ENCODE measurements around the gene MGAT5. TPM values are rescaled to one million over a fixed set of nuclear protein-coding genes. Genes with fewer than 3 reads are reported as not detected.

MGAT5 gene
- polyA plus RNA-seq, 1 donor: 19.0 TPM

- 100% methylated on average over 1 of the region's 1 CpG for WGBS (ENCODE audit: insufficient coverage, low lambda C conversion rate)
- Histone ChIP-seq H3K27ac (ENCODE audit: low read length) (no peak overlapping the region), H3K9me3 (ENCODE audit: control insufficient read depth, low read depth, low read length) (no peaks in the 10 kb centered on the region)
Observed at GRCh38 chr2:134217924-134218323, 35.9 kb upstream of the MGAT5 start.

GRCh38 chr2:134218414-134218813 is 35.5 kb upstream of the MGAT5 start:
- WGBS (ENCODE audit: insufficient coverage, low lambda C conversion rate): no CpG with 5 or more reads among the region's 3 CpGs
- H3K27ac ChIP-seq (ENCODE audit: low read length): no peak overlapping the region
- H3K36me3 ChIP-seq (ENCODE audit: control insufficient read depth, insufficient read depth, low read length): no peaks in the 10 kb centered on the region
- DNase-seq: no peak
- H3K4me3 ChIP-seq (ENCODE audit: low read length): no peak overlapping the region
- H3K9me3 ChIP-seq (ENCODE audit: control insufficient read depth, low read depth, low read length): no peaks in the 10 kb centered on the region
- no peaks in the 10 kb centered on the region for H3K27me3 ChIP-seq (ENCODE audit: control insufficient read depth, insufficient read depth, low read length)
- peaks cover 6% of the 10 kb centered on the region for H3K4me1 ChIP-seq (ENCODE audit: control insufficient read depth, insufficient read depth, low read length)

More at GRCh38 chr2:134217924-134218323, 35.9 kb upstream of the MGAT5 start:
- H3K36me3 ChIP-seq (ENCODE audit: control insufficient read depth, insufficient read depth, low read length): no peaks in the 10 kb centered on the region
- H3K27me3 ChIP-seq (ENCODE audit: control insufficient read depth, insufficient read depth, low read length): no peaks in the 10 kb centered on the region
- H3K4me3 ChIP-seq (ENCODE audit: low read length): no peak overlapping the region
- no peak for DNase-seq
- H3K4me1 ChIP-seq (ENCODE audit: control insufficient read depth, insufficient read depth, low read length): peaks cover 6% of the 10 kb centered on the region

GRCh38 chr2:134218930-134219658 is 34.8 kb upstream of the MGAT5 start:
- Histone ChIP-seq H3K36me3 (ENCODE audit: control insufficient read depth, insufficient read depth, low read length) (no peaks in the 10 kb centered on the region), H3K4me1 (ENCODE audit: control insufficient read depth, insufficient read depth, low read length) (peaks cover 6% of the 10 kb centered on the region), H3K27me3 (ENCODE audit: control insufficient read depth, insufficient read depth, low read length) (no peaks in the 10 kb centered on the region), H3K4me3 (ENCODE audit: low read length) (no peak overlapping the region), H3K9me3 (ENCODE audit: control insufficient read depth, low read depth, low read length) (no peaks in the 10 kb centered on the region), H3K27ac (ENCODE audit: low read length) (peak overlapping the region; percentile 47)
- WGBS (ENCODE audit: insufficient coverage, low lambda C conversion rate): 80% methylated on average over 1 of the region's 9 CpGs
- peak; percentile 33 to 76 for DNase-seq

- Histone ChIP-seq H3K27me3 (ENCODE audit: control insufficient read depth, insufficient read depth, low read length) (no peaks in the 10 kb centered on the region), H3K4me1 (ENCODE audit: control insufficient read depth, insufficient read depth, low read length) (peaks cover 6% of the 10 kb centered on the region), H3K27ac (ENCODE audit: low read length) (no peak overlapping the region), H3K36me3 (ENCODE audit: control insufficient read depth, insufficient read depth, low read length) (no peaks in the 10 kb centered on the region), H3K4me3 (ENCODE audit: low read length) (no peak overlapping the region), H3K9me3 (ENCODE audit: control insufficient read depth, low read depth, low read length) (no peaks in the 10 kb centered on the region)
- whole genome bisulfite sequencing (ENCODE audit: insufficient coverage, low lambda C conversion rate): 90% methylated on average over 6 of the region's 7 CpGs
- DNase-seq: no peak
Observed at GRCh38 chr2:134220344-134220974, 33.4 kb upstream of the MGAT5 start.

- Histone ChIP-seq H3K27ac (ENCODE audit: low read length) (no peak overlapping the region), H3K4me1 (ENCODE audit: control insufficient read depth, insufficient read depth, low read length) (peaks cover 6% of the 10 kb centered on the region), H3K27me3 (ENCODE audit: control insufficient read depth, insufficient read depth, low read length) (no peaks in the 10 kb centered on the region), H3K36me3 (ENCODE audit: control insufficient read depth, insufficient read depth, low read length) (no peaks in the 10 kb centered on the region), H3K9me3 (ENCODE audit: control insufficient read depth, low read depth, low read length) (peaks cover 2% of the 10 kb centered on the region), H3K4me3 (ENCODE audit: low read length) (no peak overlapping the region)
- DNase-seq: no peak
- WGBS (ENCODE audit: insufficient coverage, low lambda C conversion rate): no CpG with 5 or more reads among the region's 3 CpGs
Observed at GRCh38 chr2:134224005-134224404, 29.9 kb upstream of the MGAT5 start.

- DNase-seq: no peak
- no CpG with 5 or more reads among the region's 2 CpGs for WGBS (ENCODE audit: insufficient coverage, low lambda C conversion rate)
- H3K4me1 ChIP-seq (ENCODE audit: control insufficient read depth, insufficient read depth, low read length): no peaks in the 10 kb centered on the region
Observed at GRCh38 chr2:134225173-134225572, 28.7 kb upstream of the MGAT5 start.

GRCh38 chr2:134225841-134226240 is 28.0 kb upstream of the MGAT5 start:
- Histone ChIP-seq H3K27ac (ENCODE audit: low read length) (no peak overlapping the region), H3K4me1 (ENCODE audit: control insufficient read depth, insufficient read depth, low read length) (no peaks in the 10 kb centered on the region), H3K4me3 (ENCODE audit: low read length) (no peak overlapping the region), H3K27me3 (ENCODE audit: control insufficient read depth, insufficient read depth, low read length) (no peaks in the 10 kb centered on the region), H3K36me3 (ENCODE audit: control insufficient read depth, insufficient read depth, low read length) (no peaks in the 10 kb centered on the region), H3K9me3 (ENCODE audit: control insufficient read depth, low read depth, low read length) (peaks cover 2% of the 10 kb centered on the region)
- no peak for DNase-seq
- no CpG with 5 or more reads among the region's 2 CpGs for WGBS (ENCODE audit: insufficient coverage, low lambda C conversion rate)

More at GRCh38 chr2:134225173-134225572, 28.7 kb upstream of the MGAT5 start:
- Histone ChIP-seq H3K36me3 (ENCODE audit: control insufficient read depth, insufficient read depth, low read length) (no peaks in the 10 kb centered on the region), H3K27ac (ENCODE audit: low read length) (no peak overlapping the region), H3K4me3 (ENCODE audit: low read length) (no peak overlapping the region), H3K27me3 (ENCODE audit: control insufficient read depth, insufficient read depth, low read length) (no peaks in the 10 kb centered on the region), H3K9me3 (ENCODE audit: control insufficient read depth, low read depth, low read length) (peaks cover 2% of the 10 kb centered on the region)

GRCh38 chr2:134226601-134227000 is 27.3 kb upstream of the MGAT5 start:
- peaks cover 2% of the 10 kb centered on the region for H3K9me3 ChIP-seq (ENCODE audit: control insufficient read depth, low read depth, low read length)
- no peak for DNase-seq
- H3K27me3 ChIP-seq (ENCODE audit: control insufficient read depth, insufficient read depth, low read length): no peaks in the 10 kb centered on the region
- no peak overlapping the region for H3K4me3 ChIP-seq (ENCODE audit: low read length)
- no peaks in the 10 kb centered on the region for H3K4me1 ChIP-seq (ENCODE audit: control insufficient read depth, insufficient read depth, low read length)
- H3K36me3 ChIP-seq (ENCODE audit: control insufficient read depth, insufficient read depth, low read length): no peaks in the 10 kb centered on the region
- WGBS (ENCODE audit: insufficient coverage, low lambda C conversion rate): 57% methylated on average over 1 of the region's 4 CpGs
- H3K27ac ChIP-seq (ENCODE audit: low read length): no peak overlapping the region

- Histone ChIP-seq H3K4me3 (ENCODE audit: low read length) (no peak overlapping the region), H3K9me3 (ENCODE audit: control insufficient read depth, low read depth, low read length) (peaks cover 2% of the 10 kb centered on the region), H3K4me1 (ENCODE audit: control insufficient read depth, insufficient read depth, low read length) (no peaks in the 10 kb centered on the region), H3K27me3 (ENCODE audit: control insufficient read depth, insufficient read depth, low read length) (no peaks in the 10 kb centered on the region), H3K36me3 (ENCODE audit: control insufficient read depth, insufficient read depth, low read length) (no peaks in the 10 kb centered on the region), H3K27ac (ENCODE audit: low read length) (no peak overlapping the region)
- DNase-seq: no peak
- WGBS (ENCODE audit: insufficient coverage, low lambda C conversion rate): 100% methylated on average over 1 of the region's 3 CpGs
Observed at GRCh38 chr2:134227666-134228065, 26.2 kb upstream of the MGAT5 start.

GRCh38 chr2:134228493-134228903 is 25.4 kb upstream of the MGAT5 start:
- Histone ChIP-seq H3K36me3 (ENCODE audit: control insufficient read depth, insufficient read depth, low read length) (no peaks in the 10 kb centered on the region), H3K4me3 (ENCODE audit: low read length) (no peak overlapping the region), H3K9me3 (ENCODE audit: control insufficient read depth, low read depth, low read length) (peaks cover 2% of the 10 kb centered on the region), H3K27me3 (ENCODE audit: control insufficient read depth, insufficient read depth, low read length) (no peaks in the 10 kb centered on the region), H3K4me1 (ENCODE audit: control insufficient read depth, insufficient read depth, low read length) (peaks cover 2% of the 10 kb centered on the region), H3K27ac (ENCODE audit: low read length) (no peak overlapping the region)
- no peak for DNase-seq
- WGBS (ENCODE audit: insufficient coverage, low lambda C conversion rate): no CpG with 5 or more reads among the region's 2 CpGs
